ENCODE results near the gene HCRTR2. TPM values are rescaled to one million over a fixed set of nuclear protein-coding genes. Genes with fewer than 3 reads are reported as not detected.

Gene HCRTR2
- total and polyA plus RNA-seq, 2 of the 8 experiments (the other 6 are each of a cell fraction or from before 2014, with no cell fraction given), result 0.19 to 0.23 TPM

GRCh38 chr6:55198715-55199114, 24.4 kb downstream of the HCRTR2 start:
- no peak overlapping the region for H3K23ac ChIP-seq (ENCODE audit: insufficient read length)
- no peak overlapping the region for H2AK5ac ChIP-seq (ENCODE audit: low read depth, low read length)
- no peaks in the 10 kb centered on the region for H3K79me1 ChIP-seq (ENCODE audit: low read depth, low read length)
- no peak overlapping the region for H3K18ac ChIP-seq (ENCODE audit: extremely low read depth, low read length)
- no peak overlapping the region for H2BK5ac ChIP-seq (ENCODE audit: low read depth, low read length)
- CTCF ChIA-PET (ENCODE audit: partially characterized antibody), result no interaction called here
- H2BK120ac ChIP-seq (replicated peaks; ENCODE audit: low read depth, low read length), result no peak overlapping the region
- TF ChIP-seq PHF8 (conservative IDR thresholded peaks at IDR 0.05; ENCODE audit: low read depth, low read length) (no peak), GTF2F1 (IDR thresholded peaks at IDR 0.05; ENCODE audit: borderline replicate concordance, low read depth, low read length) (no peak), CEBPB (IDR thresholded peaks at IDR 0.05; ENCODE audit: low read depth, low read length) (no peak), SIN3A (conservative IDR thresholded peaks at IDR 0.05 in 1 of 2, IDR thresholded peaks at IDR 0.05 in 1 of 2; ENCODE audit: low read depth in 1 of 2, low read length in 2 of 2) (no peak), RXRA (IDR thresholded peaks at IDR 0.05; ENCODE audit: insufficient read depth, low read depth, low read length) (no peak), POU5F1 (IDR thresholded peaks at IDR 0.05; ENCODE audit: low read depth, low read length) (no peak), ZNF274 (IDR thresholded peaks at IDR 0.05; ENCODE audit: borderline replicate concordance, extremely low read depth, low read length) (no peak)
- DNase-seq (ENCODE audit: low read depth in 1 of 2, low spot score in 2 of 2) (no peak), FAIRE-seq (no peak)
- H3K4ac ChIP-seq (replicated peaks; ENCODE audit: insufficient read length, low read depth, low read length), result no peak overlapping the region
- no peak overlapping the region for H2BK12ac ChIP-seq (ENCODE audit: low read depth, low read length)
- H3K27me3 ChIP-seq (replicated peaks in 1 of 4; ENCODE audit: control insufficient read depth in 3 of 4, extremely low read depth in 1 of 4, insufficient read depth in 3 of 4, low read length in 3 of 4), result no peaks in the 10 kb centered on the region
- no peaks in the 10 kb centered on the region for H3K4me1 ChIP-seq (replicated peaks in 1 of 4; ENCODE audit: control insufficient read depth in 3 of 4, insufficient read depth in 4 of 4, low read length in 3 of 4)
- H2AFZ ChIP-seq (ENCODE audit: low read length), result no peak overlapping the region; the same call in 1 of the 2 replicates
- no peak overlapping the region for H3K14ac ChIP-seq (ENCODE audit: insufficient read length)
- H3K4me2 ChIP-seq (ENCODE audit: insufficient read depth in 1 of 2, low read depth in 2 of 2, low read length in 2 of 2), result no peak overlapping the region
- no peaks in the 10 kb centered on the region for H3K79me2 ChIP-seq (ENCODE audit: control insufficient read depth in 1 of 2, insufficient read depth in 2 of 2, low read length in 2 of 2)
- no peaks in the 10 kb centered on the region for H4K20me1 ChIP-seq (replicated peaks in 1 of 2; ENCODE audit: control insufficient read depth in 1 of 2, insufficient read depth in 2 of 2, low read length in 2 of 2)
- POLR2A ChIA-PET (ENCODE audit: partially characterized antibody), result no interaction called here
- no peak overlapping the region for H3K56ac ChIP-seq (replicated peaks; ENCODE audit: insufficient read length, low read depth, low read length)
- no peak overlapping the region for H3K4me3 ChIP-seq (ENCODE audit: extremely low read depth in 1 of 4, insufficient read depth in 2 of 4, low read depth in 3 of 4, low read length in 4 of 4)
- H2BK15ac ChIP-seq (ENCODE audit: low read length), result no peak overlapping the region
- no peak overlapping the region for H3K9ac ChIP-seq (replicated peaks in 1 of 4; ENCODE audit: extremely low read depth in 1 of 4, low read depth in 3 of 4, low read length in 3 of 4)
- peaks cover 6% of the 10 kb centered on the region; the same call in 1 of the 2 replicates for H3K23me2 ChIP-seq (ENCODE audit: low read depth, low read length)
- H3K27ac ChIP-seq (ENCODE audit: low read depth, low read length), result no peak overlapping the region
- no peak overlapping the region for H4K5ac ChIP-seq (ENCODE audit: insufficient read length, low read depth, low read length)
- H3K9me3 ChIP-seq (ENCODE audit: insufficient read depth in 2 of 2, low read depth in 1 of 2, low read length in 1 of 2), result no peaks in the 10 kb centered on the region
- no peak overlapping the region for H2BK20ac ChIP-seq (ENCODE audit: low read length)
- H4K91ac ChIP-seq (replicated peaks; ENCODE audit: insufficient read length, low read length), result no peak overlapping the region
- no peak overlapping the region for H4K8ac ChIP-seq (ENCODE audit: extremely low read depth, insufficient read depth, low read length)
- no peaks in the 10 kb centered on the region for H3K36me3 ChIP-seq (ENCODE audit: control insufficient read depth in 2 of 4, insufficient read depth in 4 of 4, low read length in 3 of 4)

Measured in H1 (cell line).